Endodermal cell (in vitro differentiated cells): ENCODE results near the gene TRIM41. TPM values are rescaled to one million over a fixed set of nuclear protein-coding genes. Genes with fewer than 3 reads are reported as not detected.

Source experiments
- DNase-seq: peaks from one replicate; pipeline ENCODE4 v3.0.0-alpha.2; 2017
- H3K27ac ChIP-seq: 2 replicates; pipeline ENCODE4 v1.5.1; 2013; ENCODE audit warnings: mild to moderate bottlenecking, low read depth, low read length, moderate library complexity
- H3K27me3 ChIP-seq: 2 replicates; pipeline ENCODE4 v1.6.1; 2013; ENCODE audit warnings: mild to moderate bottlenecking, low read length, moderate library complexity; ENCODE audit not compliant: insufficient read depth, control insufficient read depth, poor library complexity, severe bottlenecking
- H3K36me3 ChIP-seq: 2 replicates; pipeline ENCODE4 v1.7.0; 2013; ENCODE audit warnings: mild to moderate bottlenecking, low read length, moderate library complexity; ENCODE audit not compliant: control insufficient read depth, insufficient read depth
- H3K4me1 ChIP-seq: one replicate; pipeline ENCODE4 v1.7.0; 2013; ENCODE audit warnings: low read length; ENCODE audit not compliant: control insufficient read depth, insufficient read depth
- H3K4me3 ChIP-seq: 2 replicates; pipeline ENCODE4 v1.5.1; 2013; ENCODE audit warnings: mild to moderate bottlenecking, low read length, moderate library complexity
- H3K9ac ChIP-seq: 2 replicates; pipeline ENCODE4 v1.6.1; 2013; ENCODE audit warnings: mild to moderate bottlenecking, low read length, moderate library complexity; ENCODE audit not compliant: poor library complexity, severe bottlenecking; ENCODE audit errors: extremely low read depth
- H3K9me3 ChIP-seq: 2 replicates; pipeline ENCODE4 v1.6.1; 2013; ENCODE audit warnings: mild to moderate bottlenecking, low read length, moderate library complexity; ENCODE audit not compliant: control insufficient read depth
- H3K27ac Mint-ChIP-seq: 2 replicates; pipeline ENCODE4 v1.8.0; 2020; ENCODE audit warnings: mixed read lengths
- H3K27me3 Mint-ChIP-seq: 2 replicates; pipeline ENCODE4 v1.8.0; 2021; ENCODE audit warnings: mild to moderate bottlenecking, mixed read lengths; ENCODE audit not compliant: insufficient read depth
- H3K36me3 Mint-ChIP-seq: 2 replicates; pipeline ENCODE4 v1.8.0; 2020; ENCODE audit warnings: low read depth, mixed read lengths
- H3K4me1 Mint-ChIP-seq: 2 replicates; pipeline ENCODE4 v1.8.0; 2020; ENCODE audit warnings: mixed read lengths
- H3K4me3 Mint-ChIP-seq: 2 replicates; pipeline ENCODE4 v1.8.0; 2020; ENCODE audit warnings: mild to moderate bottlenecking, moderate library complexity, mixed read lengths
- H3K9me3 Mint-ChIP-seq: 2 replicates; pipeline ENCODE4 v1.8.0; 2020; ENCODE audit warnings: mild to moderate bottlenecking, mixed read lengths
- CTCF ChIP-seq: fragments of 200-600 bp; sonication (generic); conservative IDR thresholded peaks from 2 replicates; pipeline ENCODE4 v1.5.0; 2021; ENCODE audit warnings: antibody characterized with exemption, mild to moderate bottlenecking
- WGBS, 2 experiments: methylation state at CpG; one replicate each; pipeline versions ENCODE4 v1.1.5 to v1.1.7; 2013; ENCODE audit warnings: missing lambda C conversion rate in 2 of 2, mixed read lengths in 1 of 2; ENCODE audit not compliant: insufficient coverage in 1 of 2, insufficient read length in 1 of 2; 5-methylcytosine and 5-hydroxymethylcytosine counted together
- total RNA-seq, 2 donors: library from RNA; stranded (reverse); fragmentation: NEBNext Ultra II Directional in 1 of 2; extraction: Animal tissue kit (Norgen Biotek cat#: 25700) in 1 of 2; gene quantifications; 2 replicates in 1 of 2; 3 replicates in 1 of 2; pipeline ENCODE4 v1.2.1, GENCODE V29; 2021

TRIM41 gene
- total RNA-seq, 2 donors from 2014 or later = 37.5 to 41.7 TPM

- 88 to 91% methylated on average over 7 to 12 of the region's 12 CpGs for WGBS, 2 experiments
Observed at GRCh38 chr5:181199881-181200638, 23.0 kb upstream of the TRIM41 start.

GRCh38 chr5:181200816-181201215 lies 22.3 kb upstream of the TRIM41 start:
- no peaks in the 10 kb centered on the region for H3K9me3 Mint-ChIP-seq
- DNase-seq = no peak
- TF ChIP-seq CTCF = no peak
- H3K36me3 ChIP-seq = no peaks in the 10 kb centered on the region
- H3K27me3 Mint-ChIP-seq = peaks cover 88% of the 10 kb centered on the region
- no peaks in the 10 kb centered on the region for H3K36me3 Mint-ChIP-seq
- no peak overlapping the region for H3K27ac Mint-ChIP-seq
- 54 to 56% methylated on average over 4 of the region's 4 CpGs for WGBS, 2 experiments
- peaks cover 4% of the 10 kb centered on the region for H3K4me1 ChIP-seq
- no peaks in the 10 kb centered on the region for H3K9me3 ChIP-seq
- H3K4me3 ChIP-seq = no peak overlapping the region
- H3K27ac ChIP-seq = no peak overlapping the region
- H3K4me3 Mint-ChIP-seq = no peak overlapping the region
- H3K4me1 Mint-ChIP-seq = peaks cover 9% of the 10 kb centered on the region
- no peak overlapping the region for H3K9ac ChIP-seq
- H3K27me3 ChIP-seq = peaks cover 65% of the 10 kb centered on the region

More at GRCh38 chr5:181199881-181200638, 23.0 kb upstream of the TRIM41 start:
- H3K36me3 ChIP-seq = no peaks in the 10 kb centered on the region
- H3K4me3 Mint-ChIP-seq = no peak overlapping the region
- H3K9me3 ChIP-seq = no peaks in the 10 kb centered on the region
- no peaks in the 10 kb centered on the region for H3K36me3 Mint-ChIP-seq
- peaks cover 5% of the 10 kb centered on the region for H3K4me1 Mint-ChIP-seq
- H3K27ac ChIP-seq = no peak overlapping the region
- H3K27me3 ChIP-seq = peaks cover 57% of the 10 kb centered on the region
- no peak overlapping the region for H3K9ac ChIP-seq
- no peak overlapping the region for H3K4me3 ChIP-seq
- H3K27me3 Mint-ChIP-seq = peaks cover 85% of the 10 kb centered on the region
- DNase-seq = no peak
- peaks cover 4% of the 10 kb centered on the region for H3K4me1 ChIP-seq
- H3K27ac Mint-ChIP-seq = no peak overlapping the region
- no peak for TF ChIP-seq CTCF
- no peaks in the 10 kb centered on the region for H3K9me3 Mint-ChIP-seq

GRCh38 chr5:181203093-181203711 lies 19.9 kb upstream of the TRIM41 start:
- Mint-ChIP-seq H3K27ac (no peak overlapping the region), H3K4me1 (peaks cover 11% of the 10 kb centered on the region), H3K27me3 (peaks cover 82% of the 10 kb centered on the region), H3K4me3 (peak overlapping the region; percentile 87), H3K36me3 (no peaks in the 10 kb centered on the region), H3K9me3 (no peaks in the 10 kb centered on the region)
- WGBS, 2 experiments = 86 to 93% methylated on average over 8 to 11 of the region's 11 CpGs
- DNase-seq = no peak
- Histone ChIP-seq H3K27me3 (peaks cover 72% of the 10 kb centered on the region), H3K9ac (no peak overlapping the region), H3K9me3 (no peaks in the 10 kb centered on the region), H3K27ac (no peak overlapping the region), H3K36me3 (no peaks in the 10 kb centered on the region), H3K4me1 (peaks cover 4% of the 10 kb centered on the region), H3K4me3 (no peak overlapping the region)
- no peak for TF ChIP-seq CTCF
